ENCODE measurements around the gene KRT34. TPM values are rescaled to one million over a fixed set of nuclear protein-coding genes. Genes with fewer than 3 reads are reported as not detected.

Gene KRT34
- total and polyA plus RNA-seq, 9 donors = not detected

DNA sequence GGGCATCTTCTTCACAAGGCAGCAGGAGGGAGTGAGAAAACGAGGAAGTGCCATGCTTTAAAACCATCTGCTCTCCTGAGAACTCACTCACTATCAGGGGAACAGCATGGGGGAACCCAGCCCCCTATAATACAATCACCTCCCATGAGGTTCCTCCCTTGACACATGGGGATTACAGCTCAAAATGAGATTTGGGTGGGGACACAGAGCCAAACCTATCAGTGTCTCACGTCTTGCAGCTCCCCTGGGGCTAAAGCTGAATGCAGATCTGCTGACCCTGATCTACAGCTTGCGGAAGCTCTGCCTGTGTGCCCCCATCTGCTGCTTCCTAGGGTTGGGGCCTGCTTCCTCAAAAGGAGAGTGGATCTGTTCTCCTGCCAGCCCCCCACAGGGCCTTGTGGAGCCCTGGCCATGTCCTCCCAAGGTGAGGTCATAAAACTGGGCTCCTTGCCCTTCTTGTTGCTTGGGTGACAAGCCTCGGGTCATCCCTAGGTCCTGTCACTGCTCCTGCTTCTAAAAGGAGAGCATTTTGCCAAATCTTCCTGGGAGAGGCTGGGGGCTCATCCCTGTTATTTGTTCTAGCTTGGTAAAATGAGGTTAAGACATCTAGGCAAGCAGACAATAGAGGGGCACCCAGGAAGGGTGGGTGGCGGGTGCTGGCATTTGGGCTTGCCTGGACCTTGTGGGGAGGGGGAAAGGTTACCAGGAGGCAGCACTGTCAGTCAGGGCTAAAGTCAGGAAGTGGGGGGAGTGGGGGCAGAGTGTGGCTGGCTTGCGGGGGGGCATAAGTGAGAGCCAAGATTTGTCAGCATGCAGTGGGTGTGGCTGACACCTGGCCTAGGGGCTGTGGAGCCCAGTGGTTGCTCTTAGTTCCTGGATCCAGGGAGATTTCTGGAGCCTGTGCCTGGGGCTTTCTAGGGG, 47.5 kb downstream of the KRT34 start:
- no peak overlapping the region for H3K27ac ChIP-seq (ENCODE audit: low read length)
- WGBS (ENCODE audit: insufficient coverage) = 69% methylated on average over 5 of the region's 6 CpGs
- peaks cover 2% of the 10 kb centered on the region for H3K27me3 ChIP-seq (ENCODE audit: control insufficient read depth, insufficient read depth, low read length)

GRCh38 chr17:41333836-41334235, 48.3 kb downstream of the KRT34 start:
- DNase-seq = no peak
- H3K9me3 ChIP-seq (replicated peaks; ENCODE audit: control insufficient read depth, low read depth, low read length) = no peaks in the 10 kb centered on the region
- WGBS (ENCODE audit: insufficient coverage) = 88% methylated on average over 3 of the region's 3 CpGs
- no peak overlapping the region for H3K27ac ChIP-seq (ENCODE audit: low read length)
- no peaks in the 10 kb centered on the region for H3K27me3 ChIP-seq (ENCODE audit: control insufficient read depth, insufficient read depth, low read length)
- no peaks in the 10 kb centered on the region for H3K4me1 ChIP-seq (ENCODE audit: control insufficient read depth, insufficient read depth, low read length)
- H3K4me3 ChIP-seq (ENCODE audit: low read length) = no peak overlapping the region
- H3K36me3 ChIP-seq (ENCODE audit: control insufficient read depth, insufficient read depth, low read length) = no peaks in the 10 kb centered on the region

More for the DNA sequence above, 47.5 kb downstream of the KRT34 start:
- no peaks in the 10 kb centered on the region for H3K9me3 ChIP-seq (replicated peaks; ENCODE audit: control insufficient read depth, low read depth, low read length)
- no peak for DNase-seq
- H3K4me3 ChIP-seq (ENCODE audit: low read length) = no peak overlapping the region
- no peaks in the 10 kb centered on the region for H3K4me1 ChIP-seq (ENCODE audit: control insufficient read depth, insufficient read depth, low read length)
- H3K36me3 ChIP-seq (ENCODE audit: control insufficient read depth, insufficient read depth, low read length) = no peaks in the 10 kb centered on the region

- H3K27me3 ChIP-seq (ENCODE audit: control insufficient read depth, insufficient read depth, low read length) = no peaks in the 10 kb centered on the region
- no peak for DNase-seq
These were observed 49.0 kb downstream of the KRT34 start for GRCh38 chr17:41333098-41333497.

DNA sequence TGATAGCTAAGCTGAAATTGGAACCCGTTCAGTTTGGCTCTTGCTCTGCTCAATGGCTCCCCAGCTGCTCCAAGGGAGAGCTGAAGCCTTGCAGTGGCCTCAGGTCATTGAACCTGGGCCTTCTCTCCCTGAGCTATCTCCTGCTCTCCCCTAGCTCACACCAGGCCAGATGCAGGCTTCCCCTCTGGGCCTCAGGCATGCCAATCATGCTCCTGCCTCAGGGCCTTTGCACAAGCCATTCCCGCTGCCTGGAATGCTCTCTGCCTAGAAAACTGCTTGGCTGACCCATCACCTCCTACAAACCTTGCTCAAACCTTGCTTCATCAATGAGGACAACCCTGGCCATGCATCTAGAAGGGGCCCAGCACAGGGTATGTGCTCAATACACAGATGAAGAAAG, 49.9 kb downstream of the KRT34 start:
- no peaks in the 10 kb centered on the region for H3K27me3 ChIP-seq (ENCODE audit: control insufficient read depth, insufficient read depth, low read length)
- no peaks in the 10 kb centered on the region for H3K36me3 ChIP-seq (ENCODE audit: control insufficient read depth, insufficient read depth, low read length)
- 62% methylated on average over 1 of the region's 2 CpGs for WGBS (ENCODE audit: insufficient coverage)
- DNase-seq = no peak
- no peak overlapping the region for H3K4me3 ChIP-seq (ENCODE audit: low read length)
- H3K4me1 ChIP-seq (ENCODE audit: control insufficient read depth, insufficient read depth, low read length) = no peaks in the 10 kb centered on the region
- no peaks in the 10 kb centered on the region for H3K9me3 ChIP-seq (replicated peaks; ENCODE audit: control insufficient read depth, low read depth, low read length)
- H3K27ac ChIP-seq (ENCODE audit: low read length) = no peak overlapping the region

More at GRCh38 chr17:41333098-41333497, 49.0 kb downstream of the KRT34 start:
- 93% methylated on average over 5 of the region's 5 CpGs for WGBS (ENCODE audit: insufficient coverage)
- Histone ChIP-seq H3K4me3 (ENCODE audit: low read length) (no peak overlapping the region), H3K27ac (ENCODE audit: low read length) (no peak overlapping the region), H3K9me3 (replicated peaks; ENCODE audit: control insufficient read depth, low read depth, low read length) (no peaks in the 10 kb centered on the region), H3K36me3 (ENCODE audit: control insufficient read depth, insufficient read depth, low read length) (no peaks in the 10 kb centered on the region), H3K4me1 (ENCODE audit: control insufficient read depth, insufficient read depth, low read length) (no peaks in the 10 kb centered on the region)

DNA sequence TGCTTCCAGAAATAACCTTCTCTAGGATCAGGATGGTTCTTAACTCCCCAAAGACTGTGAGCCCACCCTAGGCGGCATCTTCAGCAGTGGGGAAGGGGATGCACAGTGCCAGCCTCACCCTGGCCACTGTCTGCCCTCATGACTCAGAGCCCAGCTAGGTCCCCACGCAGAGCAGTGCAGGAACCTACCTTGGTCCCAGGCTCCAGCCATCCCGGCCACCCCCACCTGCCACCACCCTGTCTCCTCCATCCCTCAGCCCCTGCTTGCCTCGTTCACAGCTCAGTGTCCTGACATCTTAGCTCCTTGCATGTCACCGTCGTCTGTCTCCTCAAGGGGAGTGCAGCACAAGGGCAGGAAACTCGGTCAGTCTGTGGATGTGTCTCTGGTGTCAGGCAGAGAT, 50.5 kb downstream of the KRT34 start:
- H3K36me3 ChIP-seq (ENCODE audit: control insufficient read depth, insufficient read depth, low read length) = no peaks in the 10 kb centered on the region
- no peak overlapping the region for H3K4me3 ChIP-seq (ENCODE audit: low read length)
- no peak overlapping the region for H3K27ac ChIP-seq (ENCODE audit: low read length)
- no peak for DNase-seq
- no peaks in the 10 kb centered on the region for H3K4me1 ChIP-seq (ENCODE audit: control insufficient read depth, insufficient read depth, low read length)
- H3K27me3 ChIP-seq (ENCODE audit: control insufficient read depth, insufficient read depth, low read length) = no peaks in the 10 kb centered on the region
- H3K9me3 ChIP-seq (replicated peaks; ENCODE audit: control insufficient read depth, low read depth, low read length) = no peaks in the 10 kb centered on the region
- 59% methylated on average over 6 of the region's 7 CpGs for WGBS (ENCODE audit: insufficient coverage)

DNA sequence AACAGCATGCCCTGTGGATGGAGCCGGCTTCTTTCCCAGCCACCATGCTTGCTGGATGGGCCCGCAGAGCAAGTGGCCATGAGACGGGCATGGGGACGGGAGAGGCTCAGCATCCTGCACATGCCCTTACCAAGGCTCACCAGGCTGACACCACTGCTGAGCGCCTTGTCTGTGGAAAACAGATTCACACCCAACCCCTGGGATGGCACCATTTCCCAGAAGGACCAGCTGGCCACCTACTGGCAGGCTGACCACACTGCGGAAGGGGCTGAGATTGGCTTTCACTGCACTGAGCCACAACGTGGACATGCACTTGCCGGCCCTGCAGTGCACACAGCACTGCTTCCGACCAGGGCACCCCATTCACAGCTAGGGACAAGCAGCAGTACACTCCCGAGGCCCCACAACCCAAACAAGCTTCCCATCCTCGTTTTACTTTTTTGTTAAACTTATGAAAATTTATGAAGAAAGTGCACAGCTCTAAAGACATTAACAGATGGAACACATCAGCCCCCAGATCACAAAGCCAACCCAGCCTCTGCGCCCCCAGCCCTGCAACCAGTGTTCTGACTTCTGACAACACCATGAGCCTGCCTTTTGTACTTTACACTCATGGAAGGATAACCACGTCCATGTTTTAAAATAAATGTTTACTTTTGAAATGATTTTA, 52.7 kb downstream of the KRT34 start:
- WGBS (ENCODE audit: insufficient coverage) = 51% methylated on average over 8 of the region's 13 CpGs
- no peak overlapping the region for H3K27ac ChIP-seq (ENCODE audit: low read length)
- H3K4me3 ChIP-seq (ENCODE audit: low read length) = no peak overlapping the region
- H3K9me3 ChIP-seq (replicated peaks; ENCODE audit: control insufficient read depth, low read depth, low read length) = no peaks in the 10 kb centered on the region
- H3K27me3 ChIP-seq (ENCODE audit: control insufficient read depth, insufficient read depth, low read length) = no peaks in the 10 kb centered on the region
- no peaks in the 10 kb centered on the region for H3K4me1 ChIP-seq (ENCODE audit: control insufficient read depth, insufficient read depth, low read length)
- no peaks in the 10 kb centered on the region for H3K36me3 ChIP-seq (ENCODE audit: control insufficient read depth, insufficient read depth, low read length)
- DNase-seq = peak; percentile 19

- Histone ChIP-seq H3K4me3 (ENCODE audit: low read length) (no peak overlapping the region), H3K4me1 (ENCODE audit: control insufficient read depth, insufficient read depth, low read length) (no peaks in the 10 kb centered on the region), H3K36me3 (ENCODE audit: control insufficient read depth, insufficient read depth, low read length) (no peaks in the 10 kb centered on the region), H3K27ac (ENCODE audit: low read length) (no peak overlapping the region), H3K27me3 (ENCODE audit: control insufficient read depth, insufficient read depth, low read length) (no peaks in the 10 kb centered on the region), H3K9me3 (replicated peaks; ENCODE audit: control insufficient read depth, low read depth, low read length) (no peaks in the 10 kb centered on the region)
- DNase-seq = no peak
- WGBS (ENCODE audit: insufficient coverage) = 82% methylated on average over 7 of the region's 7 CpGs
These were observed 53.9 kb downstream of the KRT34 start for GRCh38 chr17:41328207-41328606.

Other genes with a start within 250 kb of the KRT34 start
Only the 30 nearest of the 32 such genes appear.
- not detected for gene KRTAP4-5, start 232.5 kb downstream of the KRT34 start, total RNA-seq
- not detected for gene KRTAP4-5, start 232.5 kb downstream of the KRT34 start, polyA plus RNA-seq (ENCODE audit: insufficient read depth in 1 of 8, insufficient read length in 8 of 8, low replicate concordance in 1 of 8)
- gene KRTAP4-4, start 221.6 kb downstream of the KRT34 start, total RNA-seq = not detected
- gene KRTAP4-4, start 221.6 kb downstream of the KRT34 start, polyA plus RNA-seq (ENCODE audit: insufficient read depth in 1 of 8, insufficient read length in 8 of 8, low replicate concordance in 1 of 8) = not detected
- gene KRTAP4-3, start 214.1 kb downstream of the KRT34 start, total RNA-seq = not detected
- gene KRTAP4-3, start 214.1 kb downstream of the KRT34 start, polyA plus RNA-seq (ENCODE audit: insufficient read depth in 1 of 8, insufficient read length in 8 of 8, low replicate concordance in 1 of 8) = not detected
- not detected for gene KRTAP4-2, start 204.1 kb downstream of the KRT34 start, total RNA-seq
- gene KRTAP4-2, start 204.1 kb downstream of the KRT34 start, polyA plus RNA-seq (ENCODE audit: insufficient read depth in 1 of 8, insufficient read length in 8 of 8, low replicate concordance in 1 of 8) = not detected
- not detected for gene KRTAP4-1, start 197.4 kb downstream of the KRT34 start, total RNA-seq
- gene KRTAP4-1, start 197.4 kb downstream of the KRT34 start, polyA plus RNA-seq (ENCODE audit: insufficient read depth in 1 of 8, insufficient read length in 8 of 8, low replicate concordance in 1 of 8) = not detected
- gene KRTAP9-1, start 192.4 kb downstream of the KRT34 start, total RNA-seq = not detected
- gene KRTAP9-1, start 192.4 kb downstream of the KRT34 start, polyA plus RNA-seq (ENCODE audit: insufficient read depth in 1 of 8, insufficient read length in 8 of 8, low replicate concordance in 1 of 8) = not detected
- gene KRTAP9-2, start 155.7 kb downstream of the KRT34 start, total RNA-seq = not detected
- not detected for gene KRTAP9-2, start 155.7 kb downstream of the KRT34 start, polyA plus RNA-seq (ENCODE audit: insufficient read depth in 1 of 8, insufficient read length in 8 of 8, low replicate concordance in 1 of 8)
- gene KRTAP9-3, start 149.9 kb downstream of the KRT34 start, total RNA-seq = not detected
- gene KRTAP9-3, start 149.9 kb downstream of the KRT34 start, polyA plus RNA-seq (ENCODE audit: insufficient read depth in 1 of 8, insufficient read length in 8 of 8, low replicate concordance in 1 of 8) = not detected
- gene KRTAP9-8, start 144.3 kb downstream of the KRT34 start, total RNA-seq = not detected
- gene KRTAP9-8, start 144.3 kb downstream of the KRT34 start, polyA plus RNA-seq (ENCODE audit: insufficient read depth in 1 of 8, insufficient read length in 8 of 8, low replicate concordance in 1 of 8) = not detected
- gene KRTAP9-4, start 132.6 kb downstream of the KRT34 start, total RNA-seq = not detected
- not detected for gene KRTAP9-4, start 132.6 kb downstream of the KRT34 start, polyA plus RNA-seq (ENCODE audit: insufficient read depth in 1 of 8, insufficient read length in 8 of 8, low replicate concordance in 1 of 8)
- gene KRTAP9-9, start 126.9 kb downstream of the KRT34 start, total RNA-seq = not detected
- not detected for gene KRTAP9-9, start 126.9 kb downstream of the KRT34 start, polyA plus RNA-seq (ENCODE audit: insufficient read depth in 1 of 8, insufficient read length in 8 of 8, low replicate concordance in 1 of 8)
- not detected for gene KRTAP9-6, start 116.9 kb downstream of the KRT34 start, total RNA-seq
- under 1 TPM in 5 of 8 donors, not detected in 3; 0.13 to 0.22 (median 0.19) TPM for gene KRTAP9-6, start 116.9 kb downstream of the KRT34 start, polyA plus RNA-seq (ENCODE audit: insufficient read depth in 1 of 8, insufficient read length in 8 of 8, low replicate concordance in 1 of 8)
- gene KRTAP9-7, start 106.6 kb downstream of the KRT34 start, total RNA-seq = not detected
- not detected for gene KRTAP9-7, start 106.6 kb downstream of the KRT34 start, polyA plus RNA-seq (ENCODE audit: insufficient read depth in 1 of 8, insufficient read length in 8 of 8, low replicate concordance in 1 of 8)
- not detected for gene KRTAP29-1, start 79.5 kb downstream of the KRT34 start, total RNA-seq
- gene KRTAP29-1, start 79.5 kb downstream of the KRT34 start, polyA plus RNA-seq (ENCODE audit: insufficient read depth in 1 of 8, insufficient read length in 8 of 8, low replicate concordance in 1 of 8) = not detected
- gene KRTAP16-1, start 73.0 kb downstream of the KRT34 start, total RNA-seq = not detected
- not detected for gene KRTAP16-1, start 73.0 kb downstream of the KRT34 start, polyA plus RNA-seq (ENCODE audit: insufficient read depth in 1 of 8, insufficient read length in 8 of 8, low replicate concordance in 1 of 8)
- not detected for gene KRTAP17-1, start 66.6 kb downstream of the KRT34 start, total RNA-seq
- not detected for gene KRTAP17-1, start 66.6 kb downstream of the KRT34 start, polyA plus RNA-seq (ENCODE audit: insufficient read depth in 1 of 8, insufficient read length in 8 of 8, low replicate concordance in 1 of 8)
- gene KRT33A, start 31.5 kb downstream of the KRT34 start, total RNA-seq = not detected
- not detected for gene KRT33A, start 31.5 kb downstream of the KRT34 start, polyA plus RNA-seq (ENCODE audit: insufficient read depth in 1 of 8, insufficient read length in 8 of 8, low replicate concordance in 1 of 8)
- 0.09 TPM for gene KRT33B, start 12.5 kb downstream of the KRT34 start, total RNA-seq
- gene KRT33B, start 12.5 kb downstream of the KRT34 start, polyA plus RNA-seq (ENCODE audit: insufficient read depth in 1 of 8, insufficient read length in 8 of 8, low replicate concordance in 1 of 8) = under 1 TPM; 0.08 to 0.37 (median 0.19) TPM
- gene KRT31, start 15.3 kb upstream of the KRT34 start, total RNA-seq = 3.3 TPM
- gene KRT31, start 15.3 kb upstream of the KRT34 start, polyA plus RNA-seq (ENCODE audit: insufficient read depth in 1 of 8, insufficient read length in 8 of 8, low replicate concordance in 1 of 8) = 1 to 10 TPM; 3.9 to 6.4 (median 5.7) TPM
- not detected for gene KRT37, start 42.3 kb upstream of the KRT34 start, total RNA-seq
- gene KRT37, start 42.3 kb upstream of the KRT34 start, polyA plus RNA-seq (ENCODE audit: insufficient read depth in 1 of 8, insufficient read length in 8 of 8, low replicate concordance in 1 of 8) = not detected
- gene KRT38, start 58.7 kb upstream of the KRT34 start, total RNA-seq = not detected
- not detected for gene KRT38, start 58.7 kb upstream of the KRT34 start, polyA plus RNA-seq (ENCODE audit: insufficient read depth in 1 of 8, insufficient read length in 8 of 8, low replicate concordance in 1 of 8)
- not detected for gene KRT32, start 85.1 kb upstream of the KRT34 start, total RNA-seq
- gene KRT32, start 85.1 kb upstream of the KRT34 start, polyA plus RNA-seq (ENCODE audit: insufficient read depth in 1 of 8, insufficient read length in 8 of 8, low replicate concordance in 1 of 8) = not detected
- gene KRT35, start 98.8 kb upstream of the KRT34 start, total RNA-seq = not detected
- under 1 TPM in 1 of 8 donors, not detected in 7; 0.08 TPM for gene KRT35, start 98.8 kb upstream of the KRT34 start, polyA plus RNA-seq (ENCODE audit: insufficient read depth in 1 of 8, insufficient read length in 8 of 8, low replicate concordance in 1 of 8)
- gene KRT36, start 107.6 kb upstream of the KRT34 start, total RNA-seq = not detected
- gene KRT36, start 107.6 kb upstream of the KRT34 start, polyA plus RNA-seq (ENCODE audit: insufficient read depth in 1 of 8, insufficient read length in 8 of 8, low replicate concordance in 1 of 8) = not detected
- gene KRT13, start 123.3 kb upstream of the KRT34 start, total RNA-seq = 0.13 TPM
- gene KRT13, start 123.3 kb upstream of the KRT34 start, polyA plus RNA-seq (ENCODE audit: insufficient read depth in 1 of 8, insufficient read length in 8 of 8, low replicate concordance in 1 of 8) = 100 to 1,000 TPM in 1 of 8 donors, 1 to 10 TPM in 1, under 1 TPM in 5, not detected in 1; 0.16 to 177 (median 0.73) TPM
- 0.31 TPM for gene KRT15, start 136.6 kb upstream of the KRT34 start, total RNA-seq
- gene KRT15, start 136.6 kb upstream of the KRT34 start, polyA plus RNA-seq (ENCODE audit: insufficient read depth in 1 of 8, insufficient read length in 8 of 8, low replicate concordance in 1 of 8) = 10 to 100 TPM in 1 of 8 donors, 1 to 10 TPM in 1, under 1 TPM in 4, not detected in 2; 0.04 to 68.8 (median 0.20) TPM
- gene KRT19, start 146.0 kb upstream of the KRT34 start, total RNA-seq = 0.62 TPM
- gene KRT19, start 146.0 kb upstream of the KRT34 start, polyA plus RNA-seq (ENCODE audit: insufficient read depth in 1 of 8, insufficient read length in 8 of 8, low replicate concordance in 1 of 8) = 10 to 100 TPM in 1 of 8 donors, 1 to 10 TPM in 4, under 1 TPM in 3; 0.31 to 45.2 (median 1.1) TPM
- gene KRT9, start 189.8 kb upstream of the KRT34 start, total RNA-seq = not detected
- gene KRT9, start 189.8 kb upstream of the KRT34 start, polyA plus RNA-seq (ENCODE audit: insufficient read depth in 1 of 8, insufficient read length in 8 of 8, low replicate concordance in 1 of 8) = under 1 TPM in 1 of 8 donors, not detected in 7; 0.12 TPM
- 0.04 TPM for gene KRT14, start 204.6 kb upstream of the KRT34 start, total RNA-seq
- gene KRT14, start 204.6 kb upstream of the KRT34 start, polyA plus RNA-seq (ENCODE audit: insufficient read depth in 1 of 8, insufficient read length in 8 of 8, low replicate concordance in 1 of 8) = 10 to 100 TPM in 1 of 8 donors, 1 to 10 TPM in 1, under 1 TPM in 5, not detected in 1; 0.24 to 49.4 (median 0.61) TPM
- gene KRT16, start 230.5 kb upstream of the KRT34 start, total RNA-seq = not detected
- under 1 TPM in 1 of 8 donors, not detected in 7; 0.83 TPM for gene KRT16, start 230.5 kb upstream of the KRT34 start, polyA plus RNA-seq (ENCODE audit: insufficient read depth in 1 of 8, insufficient read length in 8 of 8, low replicate concordance in 1 of 8)